Measurements from ENCODE around the gene ZNF524.
A peak's percentile ranks its signal among the peaks of the same experiment; 100 is the strongest.

The ZNF524 gene

GRCh38 chr19:55642153-55643002 is 42.3 kb downstream of the ZNF524 start:
- DNase-seq (ENCODE audit: low read depth in 3 of 3) = peak in 1 of 3 donors; percentile 26

- DNase-seq (ENCODE audit: low read depth in 3 of 3) = peak; percentile 69 to 84 (median 75)
Observed at GRCh38 chr19:55643003-55643886, 43.2 kb downstream of the ZNF524 start, which contains the start of gene ZNF581. TSS of gene ZNF581 (plus strand) at chr19:55643649. CDS start at chr19:55644572, 923 bp downstream.

- no peak for DNase-seq (ENCODE audit: low read depth in 3 of 3)
Observed at GRCh38 chr19:55643887-55644176, 43.7 kb downstream of the ZNF524 start.

GRCh38 chr19:55644191-55644833 is 44.2 kb downstream of the ZNF524 start:
- no peak for DNase-seq (ENCODE audit: low read depth in 3 of 3)

- no peak for DNase-seq (ENCODE audit: low read depth in 3 of 3)
Observed at GRCh38 chr19:55644842-55645511, 44.9 kb downstream of the ZNF524 start.

GRCh38 chr19:55645512-55645881 is 45.4 kb downstream of the ZNF524 start:
- no peak for DNase-seq (ENCODE audit: low read depth in 3 of 3)

GRCh38 chr19:55646889-55647731 is 47.0 kb downstream of the ZNF524 start:
- DNase-seq (ENCODE audit: low read depth in 3 of 3) = no peak

GRCh38 chr19:55647732-55648584 is 47.9 kb downstream of the ZNF524 start, which contains the start of gene CCDC106:
TSS of gene CCDC106 (plus strand) at chr19:55648212. CDS start at chr19:55649047, 835 bp downstream.
- DNase-seq (ENCODE audit: low read depth in 3 of 3) = no peak

- DNase-seq (ENCODE audit: low read depth in 3 of 3) = no peak
Observed at GRCh38 chr19:55648585-55649267, 48.6 kb downstream of the ZNF524 start.

GRCh38 chr19:55649268-55650125 is 49.4 kb downstream of the ZNF524 start:
- no peak for DNase-seq (ENCODE audit: low read depth in 3 of 3)

GRCh38 chr19:55650126-55650557 is 50.1 kb downstream of the ZNF524 start:
- DNase-seq (ENCODE audit: low read depth in 3 of 3) = no peak

- no peak for DNase-seq (ENCODE audit: low read depth in 3 of 3)
Observed at GRCh38 chr19:55650602-55651230, 50.6 kb downstream of the ZNF524 start.

- DNase-seq (ENCODE audit: low read depth in 3 of 3) = no peak
Observed at GRCh38 chr19:55651236-55651635, 51.1 kb downstream of the ZNF524 start.

GRCh38 chr19:55652311-55653128 is 52.4 kb downstream of the ZNF524 start:
- no peak for DNase-seq (ENCODE audit: low read depth in 3 of 3)
